Endothelial cell of umbilical vein (primary cell): ENCODE data around the gene TPCN2.

ENCODE experiments used
- EZH2 ChIP-seq: IDR thresholded peaks from 2 replicates; pipeline ENCODE4 v1.6.1; 2012; ENCODE audit warnings: borderline replicate concordance, low read depth, mild to moderate bottlenecking, moderate library complexity, low read length, inconsistent platforms; ENCODE audit not compliant: severe bottlenecking
- JUN ChIP-seq: IDR thresholded peaks from 2 replicates; pipeline ENCODE4 v1.6.1; 2011; ENCODE audit warnings: borderline replicate concordance, low read depth; ENCODE audit not compliant: insufficient read length, insufficient read depth
- POLR2A ChIP-seq: IDR thresholded peaks from 2 replicates; pipeline ENCODE4 v1.6.1; 2012; ENCODE audit warnings: low read depth, mild to moderate bottlenecking, control low read depth, low read length
- POLR2AphosphoS5 ChIP-seq: IDR thresholded peaks from 2 replicates; pipeline ENCODE4 v1.6.1; 2012; ENCODE audit warnings: low read depth, mild to moderate bottlenecking, control low read depth, low read length, moderate library complexity; ENCODE audit not compliant: insufficient read depth
- TF ChIP-seq, protein P1 (sequence below), 2 donors: IDR thresholded peaks; 1 replicate in 1 of 2; 2 replicates in 1 of 2; pipeline ENCODE4 v1.5.1; 2011; ENCODE audit warnings: low read length in 2 of 2, mild to moderate bottlenecking in 2 of 2, moderate library complexity in 2 of 2, control low read depth in 1 of 2, inconsistent platforms in 1 of 2, low read depth in 1 of 2; ENCODE audit not compliant: insufficient read depth in 1 of 2; ENCODE audit errors: extremely low read depth in 1 of 2
- TF ChIP-seq, protein P2 (sequence below): IDR thresholded peaks from 2 replicates; pipeline ENCODE4 v1.6.1; 2011; ENCODE audit not compliant: insufficient read depth, insufficient read length

DNA sequence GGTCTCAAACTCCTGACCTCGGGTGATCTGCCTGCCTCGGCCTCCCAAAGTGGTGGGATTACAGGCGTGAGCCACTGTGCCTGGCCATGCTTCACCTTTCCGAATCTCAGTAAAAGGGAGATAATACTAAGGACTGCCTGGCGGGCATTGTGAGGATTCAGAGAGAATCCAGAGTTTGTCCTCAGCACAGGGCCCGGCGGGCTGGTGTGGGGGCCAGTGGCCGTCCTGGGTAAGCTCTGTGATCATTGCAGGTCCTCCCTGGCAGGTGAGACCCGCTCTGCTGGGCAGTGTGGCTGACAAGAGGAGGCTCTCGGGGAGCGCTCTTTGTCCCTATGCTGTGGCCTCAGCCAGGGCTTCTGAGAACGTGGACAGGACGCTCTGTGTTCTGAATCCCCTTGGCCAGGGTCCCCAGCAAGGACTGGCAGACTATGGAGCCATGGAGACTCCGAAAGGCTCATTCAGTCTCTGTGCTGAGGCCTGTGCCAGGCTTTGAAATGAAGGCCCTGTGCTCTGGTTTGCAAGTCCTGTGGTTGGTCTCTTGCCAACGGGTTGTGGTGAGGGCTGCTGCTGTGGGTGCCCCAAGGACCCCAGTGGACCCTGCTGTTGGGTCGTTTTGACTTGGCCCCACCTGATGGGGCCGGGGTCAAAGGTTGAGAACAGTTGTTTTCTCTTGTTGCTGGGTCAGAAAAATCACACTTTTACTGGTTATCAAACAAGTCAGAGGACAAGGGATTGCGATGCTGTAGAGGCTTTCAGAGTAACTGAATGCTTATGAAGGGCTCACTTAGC, 2.1 kb downstream of the TPCN2 start:
- no peak for TF ChIP-seq JUN
- TF ChIP-seq, protein P1, sequence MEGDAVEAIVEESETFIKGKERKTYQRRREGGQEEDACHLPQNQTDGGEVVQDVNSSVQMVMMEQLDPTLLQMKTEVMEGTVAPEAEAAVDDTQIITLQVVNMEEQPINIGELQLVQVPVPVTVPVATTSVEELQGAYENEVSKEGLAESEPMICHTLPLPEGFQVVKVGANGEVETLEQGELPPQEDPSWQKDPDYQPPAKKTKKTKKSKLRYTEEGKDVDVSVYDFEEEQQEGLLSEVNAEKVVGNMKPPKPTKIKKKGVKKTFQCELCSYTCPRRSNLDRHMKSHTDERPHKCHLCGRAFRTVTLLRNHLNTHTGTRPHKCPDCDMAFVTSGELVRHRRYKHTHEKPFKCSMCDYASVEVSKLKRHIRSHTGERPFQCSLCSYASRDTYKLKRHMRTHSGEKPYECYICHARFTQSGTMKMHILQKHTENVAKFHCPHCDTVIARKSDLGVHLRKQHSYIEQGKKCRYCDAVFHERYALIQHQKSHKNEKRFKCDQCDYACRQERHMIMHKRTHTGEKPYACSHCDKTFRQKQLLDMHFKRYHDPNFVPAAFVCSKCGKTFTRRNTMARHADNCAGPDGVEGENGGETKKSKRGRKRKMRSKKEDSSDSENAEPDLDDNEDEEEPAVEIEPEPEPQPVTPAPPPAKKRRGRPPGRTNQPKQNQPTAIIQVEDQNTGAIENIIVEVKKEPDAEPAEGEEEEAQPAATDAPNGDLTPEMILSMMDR (IDR thresholded peaks at IDR 0.05; ENCODE audit: extremely low read depth in 1 of 2, insufficient read depth in 1 of 2, low read depth in 1 of 2, low read length in 2 of 2) = no peak
- no peak for TF ChIP-seq EZH2
- TF ChIP-seq, protein P2, sequence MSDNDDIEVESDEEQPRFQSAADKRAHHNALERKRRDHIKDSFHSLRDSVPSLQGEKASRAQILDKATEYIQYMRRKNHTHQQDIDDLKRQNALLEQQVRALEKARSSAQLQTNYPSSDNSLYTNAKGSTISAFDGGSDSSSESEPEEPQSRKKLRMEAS = no peak
- TF ChIP-seq POLR2A = no peak
- no peak for TF ChIP-seq POLR2AphosphoS5
